Memory B cell (primary cell): ENCODE results near the gene HES1.
"Not testable (repeated sequence)": the region's sequence is repeated elsewhere in the genome, so short reads cannot be mapped to it uniquely, and the experiment has no call there.

Experiments
- ATAC-seq: fragments of 150-1000 bp; cut with Tn5 transposase; 2 replicates; pipeline ENCODE4 v1.10.0; 2021; ENCODE audit warnings: low read depth, mild to moderate bottlenecking, moderate library complexity
- DNase-seq, 2 donors: peaks; one replicate each; pipeline ENCODE4 v3.0.0; 2022; ENCODE audit warnings: low spot score in 2 of 2
- H3K27ac Mint-ChIP-seq: one replicate; pipeline ENCODE4 v1.8.0; 2022; ENCODE audit warnings: mild to moderate bottlenecking, moderate library complexity, mixed read lengths
- H3K27me3 Mint-ChIP-seq: one replicate; pipeline ENCODE4 v1.8.0; 2022; ENCODE audit warnings: mixed read lengths
- H3K36me3 Mint-ChIP-seq: one replicate; pipeline ENCODE4 v1.8.0; 2022; ENCODE audit warnings: mild to moderate bottlenecking, mixed read lengths
- H3K4me1 Mint-ChIP-seq: one replicate; pipeline ENCODE4 v1.8.0; 2022; ENCODE audit warnings: mixed read lengths
- H3K4me3 Mint-ChIP-seq: one replicate; pipeline ENCODE4 v1.8.0; 2022; ENCODE audit warnings: mild to moderate bottlenecking, moderate library complexity, mixed read lengths
- H3K9me3 Mint-ChIP-seq: one replicate; pipeline ENCODE4 v1.8.0; 2022; ENCODE audit warnings: mixed read lengths

HES1 gene

GRCh38 chr3:194128202-194128918 is 7.6 kb upstream of the HES1 start:
- ATAC-seq (no peak), DNase-seq (no peak)
- no peak overlapping the region for H3K27ac Mint-ChIP-seq

GRCh38 chr3:194128919-194129295 is 7.0 kb upstream of the HES1 start:
- not testable (repeated sequence) for ATAC-seq, H3K27ac Mint-ChIP-seq, H3K9me3 Mint-ChIP-seq, DNase-seq, H3K27me3 Mint-ChIP-seq, H3K36me3 Mint-ChIP-seq, H3K4me3 Mint-ChIP-seq
- H3K4me1 Mint-ChIP-seq = peaks cover 46% of the 10 kb centered on the region

More at GRCh38 chr3:194128202-194128918, 7.6 kb upstream of the HES1 start:
- Mint-ChIP-seq H3K4me1 (peaks cover 41% of the 10 kb centered on the region), H3K4me3 (no peak overlapping the region), H3K9me3 (no peaks in the 10 kb centered on the region), H3K27me3 (peaks cover 9% of the 10 kb centered on the region), H3K36me3 (peaks cover 3% of the 10 kb centered on the region)

- DNase-seq (no peak), ATAC-seq (no peak)
- Mint-ChIP-seq H3K9me3 (no peaks in the 10 kb centered on the region), H3K4me3 (no peak overlapping the region), H3K4me1 (peaks cover 46% of the 10 kb centered on the region), H3K36me3 (peaks cover 3% of the 10 kb centered on the region), H3K27ac (no peak overlapping the region), H3K27me3 (peaks cover 9% of the 10 kb centered on the region)
These were observed 6.3 kb upstream of the HES1 start for GRCh38 chr3:194129581-194130133.

- peaks cover 3% of the 10 kb centered on the region for H3K36me3 Mint-ChIP-seq
- H3K9me3 Mint-ChIP-seq = no peaks in the 10 kb centered on the region
- H3K27ac Mint-ChIP-seq = no peak overlapping the region
- DNase-seq = no peak
- H3K4me1 Mint-ChIP-seq = peaks cover 46% of the 10 kb centered on the region
- H3K4me3 Mint-ChIP-seq = no peak overlapping the region
- no peak for ATAC-seq
- peaks cover 9% of the 10 kb centered on the region for H3K27me3 Mint-ChIP-seq
These were observed 5.8 kb upstream of the HES1 start for GRCh38 chr3:194130188-194130587.

- Mint-ChIP-seq H3K4me3 (peak overlapping the region; percentile 55), H3K27me3 (peaks cover 9% of the 10 kb centered on the region), H3K27ac (peak overlapping the region; percentile 92), H3K9me3 (no peaks in the 10 kb centered on the region), H3K4me1 (peaks cover 48% of the 10 kb centered on the region), H3K36me3 (peaks cover 3% of the 10 kb centered on the region)
- DNase-seq = peak; percentile 55 to 68
- ATAC-seq = peak; percentile 62
These were observed 5.0 kb upstream of the HES1 start for GRCh38 chr3:194130807-194131589.

- DNase-seq (no peak), ATAC-seq (no peak)
- Mint-ChIP-seq H3K36me3 (peaks cover 3% of the 10 kb centered on the region), H3K27me3 (peaks cover 5% of the 10 kb centered on the region), H3K27ac (peak overlapping the region; percentile 92), H3K9me3 (no peaks in the 10 kb centered on the region), H3K4me1 (peaks cover 53% of the 10 kb centered on the region), H3K4me3 (no peak overlapping the region)
These were observed 3.3 kb upstream of the HES1 start for GRCh38 chr3:194132465-194133286.

GRCh38 chr3:194133661-194134230 is 2.2 kb upstream of the HES1 start:
- Mint-ChIP-seq H3K27ac (peak overlapping the region; percentile 92), H3K27me3 (peaks cover 1% of the 10 kb centered on the region), H3K4me3 (peak overlapping the region; percentile 83), H3K9me3 (no peaks in the 10 kb centered on the region), H3K4me1 (peaks cover 51% of the 10 kb centered on the region), H3K36me3 (peaks cover 2% of the 10 kb centered on the region)
- peak in 1 of 2 donors; percentile 49 for DNase-seq
- no peak for ATAC-seq

- DNase-seq = peak; percentile 66 to 74
- Mint-ChIP-seq H3K27me3 (peaks cover 1% of the 10 kb centered on the region), H3K9me3 (no peaks in the 10 kb centered on the region), H3K4me3 (peak overlapping the region; percentile 81), H3K27ac (peak overlapping the region; percentile 95), H3K4me1 (peaks cover 54% of the 10 kb centered on the region), H3K36me3 (peaks cover 2% of the 10 kb centered on the region)
- ATAC-seq = peak; percentile 4
These were observed 1.7 kb upstream of the HES1 start for GRCh38 chr3:194134231-194134756.

GRCh38 chr3:194134757-194135515 is 1.0 kb upstream of the HES1 start:
- H3K4me3 Mint-ChIP-seq = peak overlapping the region; percentile 81
- H3K27ac Mint-ChIP-seq = peak overlapping the region; percentile 95

GRCh38 chr3:194135516-194135805 is 487 bp upstream of the HES1 start:
- H3K4me3 Mint-ChIP-seq = peak overlapping the region; percentile 90
- ATAC-seq = no peak
- H3K36me3 Mint-ChIP-seq = no peaks in the 10 kb centered on the region
- DNase-seq = no peak
- H3K4me1 Mint-ChIP-seq = peaks cover 52% of the 10 kb centered on the region
- H3K9me3 Mint-ChIP-seq = no peaks in the 10 kb centered on the region
- H3K27me3 Mint-ChIP-seq = no peaks in the 10 kb centered on the region
- H3K27ac Mint-ChIP-seq = peak overlapping the region; percentile 95

More at GRCh38 chr3:194134757-194135515, 1.0 kb upstream of the HES1 start:
- Mint-ChIP-seq H3K9me3 (no peaks in the 10 kb centered on the region), H3K36me3 (peaks cover 2% of the 10 kb centered on the region), H3K4me1 (peaks cover 57% of the 10 kb centered on the region), H3K27me3 (peaks cover 1% of the 10 kb centered on the region)
- ATAC-seq = peak; percentile 42
- DNase-seq = peak; percentile 84 to 90

- H3K27ac Mint-ChIP-seq = peak overlapping the region; percentile 95
- peak overlapping the region; percentile 90 for H3K4me3 Mint-ChIP-seq
- ATAC-seq = no peak
- H3K36me3 Mint-ChIP-seq = no peaks in the 10 kb centered on the region
- H3K4me1 Mint-ChIP-seq = peaks cover 44% of the 10 kb centered on the region
- DNase-seq = peak in 1 of 2 donors; percentile 65
- no peaks in the 10 kb centered on the region for H3K27me3 Mint-ChIP-seq
- H3K9me3 Mint-ChIP-seq = no peaks in the 10 kb centered on the region
These were observed 615 bp downstream of the HES1 start for GRCh38 chr3:194136519-194137007.

GRCh38 chr3:194137008-194137505 is 1.1 kb downstream of the HES1 start:
- peak in 1 of 2 donors; percentile 45 for DNase-seq

More at GRCh38 chr3:194137008-194137505, 1.1 kb downstream of the HES1 start:
- no peaks in the 10 kb centered on the region for H3K9me3 Mint-ChIP-seq
- no peak for ATAC-seq
- peak overlapping the region; percentile 95 for H3K27ac Mint-ChIP-seq
- H3K4me3 Mint-ChIP-seq = peak overlapping the region; percentile 90
- no peaks in the 10 kb centered on the region for H3K36me3 Mint-ChIP-seq
- peaks cover 2% of the 10 kb centered on the region for H3K27me3 Mint-ChIP-seq
- peaks cover 42% of the 10 kb centered on the region for H3K4me1 Mint-ChIP-seq
